ENCODE results near the gene SNX14. TPM values are rescaled to one million over a fixed set of nuclear protein-coding genes. Genes with fewer than 3 reads are reported as not detected.

The SNX14 gene
- polyA plus RNA-seq, 1 experiment = 114 TPM

DNA sequence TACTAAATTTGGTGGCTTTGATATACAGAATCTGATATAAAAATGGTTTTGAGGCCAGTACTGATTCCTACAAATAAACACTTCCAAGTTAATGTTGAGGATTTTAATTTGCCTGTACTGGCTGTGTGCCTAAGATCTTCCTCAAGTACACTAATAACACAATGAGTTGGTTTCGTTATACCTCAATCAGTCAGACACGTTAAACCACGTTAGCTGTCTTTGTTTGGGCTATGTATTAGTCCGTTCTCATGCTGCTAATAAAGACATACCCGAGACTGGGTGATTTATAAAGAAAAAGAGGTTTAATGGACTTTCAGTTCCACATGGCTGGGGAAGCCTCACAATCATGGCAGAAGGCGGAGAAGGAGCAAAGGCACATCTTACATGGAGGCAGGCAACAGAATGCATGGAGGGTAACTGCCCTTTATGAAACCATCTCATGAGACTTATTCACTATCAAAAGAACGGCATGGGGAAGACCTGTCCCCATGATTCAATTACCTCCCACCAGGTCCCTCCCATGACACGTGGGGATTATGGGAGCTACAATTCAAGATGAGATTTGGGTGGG is 97.6 kb downstream of the SNX14 start:
- Histone ChIP-seq H3K4me3 (ENCODE audit: low read depth, low read length) (no peak overlapping the region), H3K27me3 (ENCODE audit: control insufficient read depth, insufficient read depth, low read length) (no peaks in the 10 kb centered on the region), H3K27ac (ENCODE audit: low read depth, low read length) (no peak overlapping the region), H3K9me3 (ENCODE audit: control insufficient read depth, insufficient read depth, low read length) (peaks cover 4% of the 10 kb centered on the region; the same call in 1 of the 2 replicates)
- no peak for DNase-seq (ENCODE audit: low read depth, low spot score)
- TF ChIP-seq, protein P1, sequence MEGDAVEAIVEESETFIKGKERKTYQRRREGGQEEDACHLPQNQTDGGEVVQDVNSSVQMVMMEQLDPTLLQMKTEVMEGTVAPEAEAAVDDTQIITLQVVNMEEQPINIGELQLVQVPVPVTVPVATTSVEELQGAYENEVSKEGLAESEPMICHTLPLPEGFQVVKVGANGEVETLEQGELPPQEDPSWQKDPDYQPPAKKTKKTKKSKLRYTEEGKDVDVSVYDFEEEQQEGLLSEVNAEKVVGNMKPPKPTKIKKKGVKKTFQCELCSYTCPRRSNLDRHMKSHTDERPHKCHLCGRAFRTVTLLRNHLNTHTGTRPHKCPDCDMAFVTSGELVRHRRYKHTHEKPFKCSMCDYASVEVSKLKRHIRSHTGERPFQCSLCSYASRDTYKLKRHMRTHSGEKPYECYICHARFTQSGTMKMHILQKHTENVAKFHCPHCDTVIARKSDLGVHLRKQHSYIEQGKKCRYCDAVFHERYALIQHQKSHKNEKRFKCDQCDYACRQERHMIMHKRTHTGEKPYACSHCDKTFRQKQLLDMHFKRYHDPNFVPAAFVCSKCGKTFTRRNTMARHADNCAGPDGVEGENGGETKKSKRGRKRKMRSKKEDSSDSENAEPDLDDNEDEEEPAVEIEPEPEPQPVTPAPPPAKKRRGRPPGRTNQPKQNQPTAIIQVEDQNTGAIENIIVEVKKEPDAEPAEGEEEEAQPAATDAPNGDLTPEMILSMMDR (IDR thresholded peaks at IDR 0.05; ENCODE audit: low read depth, low read length) = no peak
- ChIA-PET CTCF (interaction anchor here (2.1 to 11.2 kb wide), 4 partner anchors 12 to 142 kb away, joined by 10 to 138 read pairs (median 24); no protein-coding TSS in a partner anchor), POLR2A (interaction anchor here (0.6 kb wide), 1 partner anchor 17 kb away, joined by 3 read pairs; no protein-coding TSS in a partner anchor)

DNA sequence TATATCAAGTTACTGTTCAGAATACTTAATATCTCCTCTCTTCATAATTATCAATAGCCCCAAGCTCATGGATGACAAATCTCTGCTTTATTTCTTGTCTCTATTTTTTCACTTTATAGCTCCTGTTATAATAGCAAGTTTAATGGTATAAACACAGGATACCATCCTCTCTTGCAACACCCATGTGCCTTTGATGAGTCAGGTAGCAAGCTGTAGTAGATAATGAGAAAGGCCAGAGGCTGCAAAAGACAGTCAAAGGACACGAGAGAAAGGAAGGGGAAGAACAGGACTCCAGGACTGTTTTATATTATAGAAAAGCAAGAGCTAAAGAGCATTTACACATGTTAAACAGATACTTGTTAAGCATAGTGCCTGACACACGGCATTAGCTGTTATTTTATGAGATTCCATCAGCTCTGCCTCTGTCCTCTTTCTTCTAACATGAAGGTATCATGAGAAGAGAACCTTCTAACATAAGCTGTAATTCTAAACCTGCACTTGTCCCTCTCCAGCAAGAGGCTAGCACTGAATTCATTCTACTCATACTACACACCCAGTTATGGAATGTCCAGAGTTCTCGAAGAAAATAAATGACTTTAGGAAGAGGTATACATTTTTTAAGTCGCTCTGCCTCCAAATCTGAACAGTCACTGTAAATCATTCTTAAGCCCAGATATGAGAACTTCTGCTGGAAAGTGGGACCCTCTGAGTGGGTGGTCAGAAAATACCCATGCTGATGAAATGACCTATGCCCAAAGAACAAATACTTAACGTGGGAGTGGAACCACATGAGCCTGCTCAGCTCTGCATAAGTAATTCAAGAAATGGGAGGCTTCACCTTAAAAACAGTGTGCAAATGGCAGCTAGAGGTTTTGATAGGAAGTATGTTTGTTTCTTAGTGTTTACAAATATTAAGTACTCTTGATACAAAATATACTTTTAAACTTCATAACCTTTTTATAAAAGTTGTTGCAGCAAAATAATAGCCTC is 98.8 kb downstream of the SNX14 start:
- TF ChIP-seq, protein P1 (IDR thresholded peaks at IDR 0.05; ENCODE audit: low read depth, low read length) = no peak
- Histone ChIP-seq H3K27me3 (ENCODE audit: control insufficient read depth, insufficient read depth, low read length) (no peaks in the 10 kb centered on the region), H3K4me3 (ENCODE audit: low read depth, low read length) (no peak overlapping the region), H3K27ac (ENCODE audit: low read depth, low read length) (no peak overlapping the region), H3K9me3 (ENCODE audit: control insufficient read depth, insufficient read depth, low read length) (peaks cover 4% of the 10 kb centered on the region; the same call in 1 of the 2 replicates)
- no peak for DNase-seq (ENCODE audit: low read depth, low spot score)
- ChIA-PET POLR2A (interaction anchor here (0.7 to 1.7 kb wide), 2 partner anchors 11 to 134 kb away, joined by 3 read pairs; no protein-coding TSS in a partner anchor), CTCF (interaction anchor here (2.1 to 11.2 kb wide), 3 partner anchors 11 to 140 kb away, joined by 14 to 138 read pairs (median 34); no protein-coding TSS in a partner anchor)

DNA sequence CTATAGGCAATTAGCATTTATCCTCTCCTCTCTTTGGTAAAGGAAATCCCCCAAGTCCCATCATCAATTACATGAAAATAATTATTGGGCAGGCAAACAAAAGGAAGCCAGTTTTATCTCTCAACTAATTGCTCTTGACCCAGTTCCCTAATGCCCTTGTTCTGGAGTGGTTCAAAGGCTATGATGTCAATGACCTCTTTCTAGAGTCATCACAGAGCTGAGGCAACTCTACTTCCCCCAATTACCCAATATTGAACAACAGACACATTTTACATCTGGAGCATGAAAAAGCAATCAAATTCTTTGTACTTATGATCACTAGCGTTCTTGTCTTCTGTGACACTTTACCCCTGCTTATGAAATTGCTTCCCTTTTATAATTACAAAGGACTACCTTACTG is 100.3 kb downstream of the SNX14 start:
- CTCF ChIA-PET = interaction anchor here (1.3 to 11.2 kb wide), 3 partner anchors 10 to 170 kb away, joined by 4 to 138 read pairs (median 34); no protein-coding TSS in a partner anchor
- no peak for DNase-seq (ENCODE audit: low read depth, low spot score)
- no peaks in the 10 kb centered on the region for H3K27me3 ChIP-seq (ENCODE audit: control insufficient read depth, insufficient read depth, low read length)
- TF ChIP-seq, protein P1 (IDR thresholded peaks at IDR 0.05; ENCODE audit: low read depth, low read length) = no peak
- H3K9me3 ChIP-seq (ENCODE audit: control insufficient read depth, insufficient read depth, low read length) = peaks cover 4% of the 10 kb centered on the region; the same call in 1 of the 2 replicates
- no peak overlapping the region for H3K4me3 ChIP-seq (ENCODE audit: low read depth, low read length)
- POLR2A ChIA-PET = interaction anchor here (1.7 kb wide), 1 partner anchor 9 kb away, joined by 3 read pairs; no protein-coding TSS in a partner anchor
- no peak overlapping the region for H3K27ac ChIP-seq (ENCODE audit: low read depth, low read length)

DNA sequence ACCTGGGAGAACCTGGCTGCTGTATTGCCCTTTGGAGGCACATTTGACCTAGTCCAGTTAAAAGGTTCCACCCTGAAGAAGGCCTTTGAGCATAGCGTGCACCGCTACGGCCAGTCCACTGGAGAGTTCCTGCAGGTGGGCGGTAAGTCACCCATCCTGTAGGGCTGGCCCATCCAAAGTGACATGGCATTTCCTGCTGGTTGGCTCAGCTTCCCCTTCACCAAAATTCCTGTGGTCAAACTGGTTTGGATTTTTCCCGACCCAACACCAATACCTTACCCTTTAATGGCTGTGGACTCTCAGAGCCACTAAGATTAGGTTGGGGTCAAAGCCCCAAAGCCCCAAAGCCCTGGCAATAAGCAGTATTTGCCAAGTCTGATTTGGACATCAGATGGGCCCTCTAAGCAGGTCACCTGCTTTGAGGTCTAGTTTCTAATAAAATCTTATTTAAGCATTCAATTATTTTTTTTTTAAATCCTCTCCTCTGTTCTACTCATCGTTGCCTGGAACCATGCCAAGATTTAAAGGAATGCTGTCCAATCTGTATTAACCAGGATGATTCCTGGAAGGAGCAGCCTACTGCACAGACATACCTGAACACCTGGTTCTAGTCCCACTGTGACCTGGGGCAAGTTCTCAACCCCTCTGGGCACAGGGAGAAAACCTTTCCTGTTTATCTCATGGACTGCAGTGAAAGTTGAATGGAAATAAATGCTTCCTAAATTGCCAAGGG is 103.0 kb downstream of the SNX14 start:
- Histone ChIP-seq H3K9me3 (ENCODE audit: control insufficient read depth, insufficient read depth, low read length) (no peaks in the 10 kb centered on the region), H3K4me3 (ENCODE audit: low read depth, low read length) (no peak overlapping the region), H3K27me3 (ENCODE audit: control insufficient read depth, insufficient read depth, low read length) (no peaks in the 10 kb centered on the region), H3K27ac (ENCODE audit: low read depth, low read length) (no peak overlapping the region)
- DNase-seq (ENCODE audit: low read depth, low spot score) = no peak
- POLR2A ChIA-PET = interaction anchor here (0.8 kb wide), 1 partner anchor 9 kb away, joined by 3 read pairs; no protein-coding TSS in a partner anchor
- CTCF ChIA-PET = interaction anchor here (4.7 kb wide), 1 partner anchor 137 kb away, joined by 39 read pairs; no protein-coding TSS in a partner anchor
- TF ChIP-seq, protein P1 (IDR thresholded peaks at IDR 0.05; ENCODE audit: low read depth, low read length) = no peak

Data from AG04450 (cell line).